HEK293 (cell line): ENCODE results near the gene MPC1.

Source experiments
- ZEB2 ChIP-seq: fragments of 450-650 bp; formaldehyde crosslinking; IDR thresholded peaks from 2 replicates; pipeline ENCODE4 v1.5.1; 2016; ENCODE audit warnings: missing biosample characterization, missing genetic modification characterization
- ZNF501 ChIP-seq: fragments of 450-650 bp; formaldehyde crosslinking; IDR thresholded peaks from 2 replicates; pipeline ENCODE4 v1.5.1; 2016; ENCODE audit warnings: missing biosample characterization, missing genetic modification characterization
- ZNF596 ChIP-seq: fragments of 450-650 bp; IDR thresholded peaks from 2 replicates; pipeline ENCODE4 v1.5.0; 2018; ENCODE audit warnings: missing biosample characterization, mild to moderate bottlenecking, missing genetic modification characterization, moderate library complexity
- TF ChIP-seq, protein P1 (sequence below): fragments of 450-650 bp; formaldehyde crosslinking; IDR thresholded peaks from 2 replicates; pipeline ENCODE4 v1.5.1; 2016; ENCODE audit warnings: missing biosample characterization, missing genetic modification characterization
- TF ChIP-seq, protein P2 (sequence below): fragments of 450-650 bp; formaldehyde crosslinking; IDR thresholded peaks from 2 replicates; pipeline ENCODE4 v1.5.1; 2016; ENCODE audit warnings: missing biosample characterization, missing genetic modification characterization

DNA sequence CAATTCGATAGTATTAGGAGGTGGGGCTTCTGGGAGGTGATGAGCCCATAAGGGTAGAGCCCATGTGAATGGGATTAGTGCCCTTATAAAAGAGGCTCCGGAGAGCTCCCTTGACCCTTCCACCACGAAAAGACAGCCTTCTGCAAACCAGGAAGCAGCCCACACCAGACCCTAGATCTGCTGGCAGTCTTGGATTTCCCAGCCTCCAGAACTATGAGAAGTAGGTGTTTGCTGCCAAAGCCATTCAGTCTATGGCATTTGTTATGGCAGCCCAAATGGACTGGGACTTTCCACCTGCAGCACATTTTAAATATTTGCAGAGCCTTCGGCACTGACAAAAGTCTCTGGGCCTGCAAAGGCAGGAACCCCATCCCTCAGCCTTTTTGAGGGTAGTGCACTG is 28.6 kb downstream of the MPC1 start:
- TF ChIP-seq, protein P1, sequence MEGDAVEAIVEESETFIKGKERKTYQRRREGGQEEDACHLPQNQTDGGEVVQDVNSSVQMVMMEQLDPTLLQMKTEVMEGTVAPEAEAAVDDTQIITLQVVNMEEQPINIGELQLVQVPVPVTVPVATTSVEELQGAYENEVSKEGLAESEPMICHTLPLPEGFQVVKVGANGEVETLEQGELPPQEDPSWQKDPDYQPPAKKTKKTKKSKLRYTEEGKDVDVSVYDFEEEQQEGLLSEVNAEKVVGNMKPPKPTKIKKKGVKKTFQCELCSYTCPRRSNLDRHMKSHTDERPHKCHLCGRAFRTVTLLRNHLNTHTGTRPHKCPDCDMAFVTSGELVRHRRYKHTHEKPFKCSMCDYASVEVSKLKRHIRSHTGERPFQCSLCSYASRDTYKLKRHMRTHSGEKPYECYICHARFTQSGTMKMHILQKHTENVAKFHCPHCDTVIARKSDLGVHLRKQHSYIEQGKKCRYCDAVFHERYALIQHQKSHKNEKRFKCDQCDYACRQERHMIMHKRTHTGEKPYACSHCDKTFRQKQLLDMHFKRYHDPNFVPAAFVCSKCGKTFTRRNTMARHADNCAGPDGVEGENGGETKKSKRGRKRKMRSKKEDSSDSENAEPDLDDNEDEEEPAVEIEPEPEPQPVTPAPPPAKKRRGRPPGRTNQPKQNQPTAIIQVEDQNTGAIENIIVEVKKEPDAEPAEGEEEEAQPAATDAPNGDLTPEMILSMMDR (tag by site-specific recombination), result no peak
- TF ChIP-seq ZNF501 (tag by site-specific recombination) (no peak), ZNF596 (tag by site-specific recombination) (no peak), ZEB2 (no peak)
- TF ChIP-seq, protein P2, sequence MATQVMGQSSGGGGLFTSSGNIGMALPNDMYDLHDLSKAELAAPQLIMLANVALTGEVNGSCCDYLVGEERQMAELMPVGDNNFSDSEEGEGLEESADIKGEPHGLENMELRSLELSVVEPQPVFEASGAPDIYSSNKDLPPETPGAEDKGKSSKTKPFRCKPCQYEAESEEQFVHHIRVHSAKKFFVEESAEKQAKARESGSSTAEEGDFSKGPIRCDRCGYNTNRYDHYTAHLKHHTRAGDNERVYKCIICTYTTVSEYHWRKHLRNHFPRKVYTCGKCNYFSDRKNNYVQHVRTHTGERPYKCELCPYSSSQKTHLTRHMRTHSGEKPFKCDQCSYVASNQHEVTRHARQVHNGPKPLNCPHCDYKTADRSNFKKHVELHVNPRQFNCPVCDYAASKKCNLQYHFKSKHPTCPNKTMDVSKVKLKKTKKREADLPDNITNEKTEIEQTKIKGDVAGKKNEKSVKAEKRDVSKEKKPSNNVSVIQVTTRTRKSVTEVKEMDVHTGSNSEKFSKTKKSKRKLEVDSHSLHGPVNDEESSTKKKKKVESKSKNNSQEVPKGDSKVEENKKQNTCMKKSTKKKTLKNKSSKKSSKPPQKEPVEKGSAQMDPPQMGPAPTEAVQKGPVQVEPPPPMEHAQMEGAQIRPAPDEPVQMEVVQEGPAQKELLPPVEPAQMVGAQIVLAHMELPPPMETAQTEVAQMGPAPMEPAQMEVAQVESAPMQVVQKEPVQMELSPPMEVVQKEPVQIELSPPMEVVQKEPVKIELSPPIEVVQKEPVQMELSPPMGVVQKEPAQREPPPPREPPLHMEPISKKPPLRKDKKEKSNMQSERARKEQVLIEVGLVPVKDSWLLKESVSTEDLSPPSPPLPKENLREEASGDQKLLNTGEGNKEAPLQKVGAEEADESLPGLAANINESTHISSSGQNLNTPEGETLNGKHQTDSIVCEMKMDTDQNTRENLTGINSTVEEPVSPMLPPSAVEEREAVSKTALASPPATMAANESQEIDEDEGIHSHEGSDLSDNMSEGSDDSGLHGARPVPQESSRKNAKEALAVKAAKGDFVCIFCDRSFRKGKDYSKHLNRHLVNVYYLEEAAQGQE (tag by site-specific recombination), result no peak
